Measurements from ENCODE around the gene RARRES1.

Gene RARRES1
- total RNA-seq: 0 reads per million in 2 experiments

- no peak for DNase-seq (ENCODE audit: low read depth)
Measured at GRCh38 chr3:158731938-158732855, at the start of gene RARRES1. TSS of gene RARRES1 (minus strand) at chr3:158732457. CDS start at chr3:158732415, 42 bp downstream.

GRCh38 chr3:158781849-158782248, 49.6 kb upstream of the RARRES1 start:
- no peak for DNase-seq (ENCODE audit: low read depth)

GRCh38 chr3:158781191-158781590, 48.9 kb upstream of the RARRES1 start:
- DNase-seq (ENCODE audit: low read depth): no peak

GRCh38 chr3:158780766-158781165, 48.5 kb upstream of the RARRES1 start:
- no peak for DNase-seq (ENCODE audit: low read depth)

GRCh38 chr3:158777161-158777873, 45.1 kb upstream of the RARRES1 start:
- DNase-seq (ENCODE audit: low read depth): no peak

- no peak for DNase-seq (ENCODE audit: low read depth)
Measured at GRCh38 chr3:158776531-158776930, 44.3 kb upstream of the RARRES1 start.

- no peak for DNase-seq (ENCODE audit: low read depth)
Measured at GRCh38 chr3:158775426-158776410, 43.5 kb upstream of the RARRES1 start.

GRCh38 chr3:158774965-158775364, 42.7 kb upstream of the RARRES1 start:
- no peak for DNase-seq (ENCODE audit: low read depth)

- DNase-seq (ENCODE audit: low read depth): no peak
Measured at GRCh38 chr3:158773845-158774830, 41.9 kb upstream of the RARRES1 start.

- no peak for DNase-seq (ENCODE audit: low read depth)
Measured at GRCh38 chr3:158773166-158773565, 40.9 kb upstream of the RARRES1 start.

GRCh38 chr3:158771982-158772381, 39.7 kb upstream of the RARRES1 start:
- no peak for DNase-seq (ENCODE audit: low read depth)

- no peak for DNase-seq (ENCODE audit: low read depth)
Measured at GRCh38 chr3:158771577-158771976, 39.3 kb upstream of the RARRES1 start.

GRCh38 chr3:158770741-158771350, 38.6 kb upstream of the RARRES1 start:
- DNase-seq (ENCODE audit: low read depth): no peak

- no peak for DNase-seq (ENCODE audit: low read depth)
Measured at GRCh38 chr3:158769952-158770740, 37.9 kb upstream of the RARRES1 start.

GRCh38 chr3:158769549-158769948, 37.3 kb upstream of the RARRES1 start:
- DNase-seq (ENCODE audit: low read depth): no peak

- no peak for DNase-seq (ENCODE audit: low read depth)
Measured at GRCh38 chr3:158768881-158769543, 36.8 kb upstream of the RARRES1 start.

- DNase-seq (ENCODE audit: low read depth): no peak
Measured at GRCh38 chr3:158768361-158768787, 36.1 kb upstream of the RARRES1 start.

GRCh38 chr3:158766364-158766763, 34.1 kb upstream of the RARRES1 start:
- no peak for DNase-seq (ENCODE audit: low read depth)

Data from T follicular helper cell (primary cell).